ENCODE measurements around the gene KRABD2.

KRABD2 gene

GRCh38 chr17:8386841-8387240 lies 10.3 kb upstream of the KRABD2 start:
- ATAC-seq: no peak
- no peak overlapping the region for H3K27ac ChIP-seq
- DNase-seq: no peak
- WGBS, 2 donors: 46 to 55% methylated on average over 6 of the region's 6 CpGs
- intact Hi-C loops (cut with DNase I): loop anchor here in 2 of 10 donors (10.0 kb wide), 2 partner anchors 48 to 58 kb away; partner anchors contain the start of gene NDEL1 (in 1 of the 2)
- peaks cover under 1 to 19% (median 10%) of the 10 kb centered on the region in 9 donors for H3K4me1 ChIP-seq
- peaks cover 0 to 3% (median 0%) of the 10 kb centered on the region in 9 donors for H3K36me3 ChIP-seq
- TF ChIP-seq, protein P1, sequence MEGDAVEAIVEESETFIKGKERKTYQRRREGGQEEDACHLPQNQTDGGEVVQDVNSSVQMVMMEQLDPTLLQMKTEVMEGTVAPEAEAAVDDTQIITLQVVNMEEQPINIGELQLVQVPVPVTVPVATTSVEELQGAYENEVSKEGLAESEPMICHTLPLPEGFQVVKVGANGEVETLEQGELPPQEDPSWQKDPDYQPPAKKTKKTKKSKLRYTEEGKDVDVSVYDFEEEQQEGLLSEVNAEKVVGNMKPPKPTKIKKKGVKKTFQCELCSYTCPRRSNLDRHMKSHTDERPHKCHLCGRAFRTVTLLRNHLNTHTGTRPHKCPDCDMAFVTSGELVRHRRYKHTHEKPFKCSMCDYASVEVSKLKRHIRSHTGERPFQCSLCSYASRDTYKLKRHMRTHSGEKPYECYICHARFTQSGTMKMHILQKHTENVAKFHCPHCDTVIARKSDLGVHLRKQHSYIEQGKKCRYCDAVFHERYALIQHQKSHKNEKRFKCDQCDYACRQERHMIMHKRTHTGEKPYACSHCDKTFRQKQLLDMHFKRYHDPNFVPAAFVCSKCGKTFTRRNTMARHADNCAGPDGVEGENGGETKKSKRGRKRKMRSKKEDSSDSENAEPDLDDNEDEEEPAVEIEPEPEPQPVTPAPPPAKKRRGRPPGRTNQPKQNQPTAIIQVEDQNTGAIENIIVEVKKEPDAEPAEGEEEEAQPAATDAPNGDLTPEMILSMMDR (IDR thresholded peaks at IDR 0.05): no peak
- peaks cover 0 to 4% (median 0%) of the 10 kb centered on the region in 7 donors for H3K27me3 ChIP-seq
- no peaks in the 10 kb centered on the region for H3K9me3 ChIP-seq
- no peak overlapping the region for H3K4me3 ChIP-seq

- H3K4me3 ChIP-seq: no peak overlapping the region
- 66 to 67% methylated on average over 12 of the region's 12 CpGs for WGBS, 2 donors
- no peaks in the 10 kb centered on the region for H3K9me3 ChIP-seq
- TF ChIP-seq, protein P1 (IDR thresholded peaks at IDR 0.05): no peak
- H3K27me3 ChIP-seq: no peaks in the 10 kb centered on the region
- no peak for DNase-seq
- ATAC-seq: no peak
- H3K4me1 ChIP-seq: peaks cover 6 to 39% (median 30%) of the 10 kb centered on the region in 9 donors
- intact Hi-C loops (cut with DNase I): loop anchor here in 3 of 10 donors (5.0 to 10.0 kb wide), 3 partner anchors 50 to 138 kb away; partner anchors contain the start of genes CTC1 (in 1 of the 3), NDEL1 (in 1 of the 3) and PFAS (in 1 of the 3)
- peaks cover 0 to 22% (median 18%) of the 10 kb centered on the region in 9 donors for H3K36me3 ChIP-seq
- H3K27ac ChIP-seq: no peak overlapping the region
Measured at GRCh38 chr17:8384801-8385378, 8.4 kb upstream of the KRABD2 start.

DNA sequence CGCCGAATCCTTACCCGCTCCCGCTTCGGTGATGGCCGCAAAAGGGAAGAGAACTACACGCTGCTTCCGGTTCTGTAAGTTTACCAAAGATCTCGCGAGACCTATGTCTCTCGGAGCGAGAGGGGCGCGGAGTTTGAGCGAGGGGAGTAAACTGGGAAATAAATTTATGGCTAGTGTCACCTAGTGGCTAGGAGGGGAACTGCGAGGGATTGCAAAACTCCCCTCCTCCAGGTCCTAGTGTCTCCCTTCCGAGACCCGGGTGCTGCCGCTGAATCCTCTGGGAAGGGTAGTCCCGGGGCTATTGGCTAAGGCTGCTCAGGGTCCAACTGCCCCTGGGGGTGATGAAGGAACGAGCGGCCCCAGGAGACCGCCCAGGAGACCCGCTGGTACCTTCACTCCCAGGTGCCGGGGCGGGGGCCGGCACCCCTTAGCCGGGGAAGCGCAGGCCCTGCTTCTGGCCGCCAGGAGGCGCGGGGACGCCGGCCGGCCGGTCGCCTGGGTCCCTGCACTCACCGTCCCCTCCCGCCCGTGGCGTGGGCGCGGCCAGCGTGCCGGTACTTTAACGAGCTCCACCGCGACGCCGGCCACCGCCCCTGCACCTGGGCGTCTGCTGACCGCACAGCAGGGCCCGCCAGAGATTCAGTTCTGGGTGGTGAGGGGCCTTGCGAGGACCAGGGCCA lies 6.8 kb upstream of the KRABD2 start, which contains the start of gene RPL26:
TSS of gene RPL26 (minus strand) at position 51 of the 680 bp plus-strand sequence. CDS start 883 bp downstream, outside the sequence.
- peak; percentile 92 to 98 for DNase-seq
- WGBS, 2 donors: 0% methylated on average over 54 to 55 of the region's 55 CpGs
- H3K27me3 ChIP-seq: no peaks in the 10 kb centered on the region
- peak within 1 kb of the TSS; percentile 46 to 90 (median 86) for H3K27ac ChIP-seq
- peak; percentile 91 to 97 (median 94) for ATAC-seq
- intact Hi-C loops (cut with DNase I): loop anchor here in 4 of 10 donors (2.0 to 10.0 kb wide), 4 partner anchors 52 to 136 kb away; partner anchors contain the start of genes ARHGEF15 (in 1 of the 4), CTC1 (in 1 of the 4), NDEL1 (in 1 of the 4) and PFAS (in 1 of the 4)
- TF ChIP-seq, protein P1 (IDR thresholded peaks at IDR 0.05): peak; percentile 95 to 100 (median 99)
- H3K36me3 ChIP-seq: peaks cover 0 to 38% (median 33%) of the 10 kb centered on the region in 9 donors
- H3K4me3 ChIP-seq: peak within 1 kb of the TSS; percentile 64 to 87 (median 77)
- no peaks in the 10 kb centered on the region for H3K9me3 ChIP-seq
- peaks cover 6 to 47% (median 31%) of the 10 kb centered on the region in 9 donors for H3K4me1 ChIP-seq

DNA sequence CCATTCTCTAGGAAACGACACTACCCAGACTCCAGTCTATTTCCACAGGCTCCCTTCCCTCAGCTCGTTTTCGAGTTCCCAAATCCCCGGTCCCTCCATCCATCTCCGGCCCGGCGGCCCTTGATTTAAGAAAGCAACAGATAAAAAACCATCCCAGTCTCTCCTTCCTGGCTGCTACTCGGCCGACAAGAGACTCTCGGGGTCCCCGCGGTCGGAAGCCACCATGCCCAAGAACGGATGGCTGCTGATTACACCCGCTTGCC lies 6.3 kb upstream of the KRABD2 start:
- DNase-seq (no peak), ATAC-seq (peak in 7 of 8 donors; percentile 2 to 24 (median 4))
- no peaks in the 10 kb centered on the region for H3K9me3 ChIP-seq
- intact Hi-C loops (cut with DNase I): loop anchor here in 4 of 10 donors (2.0 to 10.0 kb wide), 4 partner anchors 52 to 136 kb away; partner anchors contain the start of genes ARHGEF15 (in 1 of the 4), CTC1 (in 1 of the 4), NDEL1 (in 1 of the 4) and PFAS (in 1 of the 4)
- peak overlapping the region; percentile 18 to 90 (median 84) for H3K27ac ChIP-seq
- H3K4me3 ChIP-seq: peak overlapping the region; percentile 64 to 87 (median 77)
- peaks cover 0 to 43% (median 35%) of the 10 kb centered on the region in 9 donors for H3K36me3 ChIP-seq
- 0 to 1% methylated on average over 15 of the region's 15 CpGs for WGBS, 2 donors
- H3K4me1 ChIP-seq: peaks cover 6 to 47% (median 31%) of the 10 kb centered on the region in 9 donors
- no peaks in the 10 kb centered on the region for H3K27me3 ChIP-seq
- TF ChIP-seq, protein P1 (IDR thresholded peaks at IDR 0.05): no peak

All from heart right ventricle (tissue), 16 donors.